OCI-LY1 (cell line): ENCODE measurements around the gene EIF2S2.

Experiments used
- H2AFZ ChIP-seq: fragments of 200-600 bp; sonication (generic), shearing (Covaris generic); 2 replicates; pipeline ENCODE4 v1.6.0; 2014; ENCODE audit warnings: antibody characterized with exemption, mild to moderate bottlenecking, low read length
- H3F3A ChIP-seq: fragments of 200-600 bp; sonication (generic), shearing (Covaris generic); 2 replicates; pipeline ENCODE4 v1.6.0; 2014; ENCODE audit warnings: mild to moderate bottlenecking, antibody characterized with exemption, low read length, moderate library complexity; ENCODE audit not compliant: insufficient read depth
- H3K27ac ChIP-seq: fragments of 200-600 bp; sonication (generic); 2 replicates; pipeline ENCODE4 v1.5.1; 2014; ENCODE audit warnings: low read length, mixed run types, mild to moderate bottlenecking, low read depth; ENCODE audit not compliant: poor library complexity, severe bottlenecking
- H3K27me3 ChIP-seq: fragments of 200-600 bp; sonication (generic); 2 replicates; pipeline ENCODE4 v1.6.0; 2014; ENCODE audit warnings: antibody characterized with exemption, mild to moderate bottlenecking, low read length, moderate library complexity; ENCODE audit not compliant: insufficient read depth
- H3K36me3 ChIP-seq: fragments of 200-600 bp; sonication (generic); 2 replicates; pipeline ENCODE4 v1.6.1; 2014; ENCODE audit warnings: mild to moderate bottlenecking, antibody characterized with exemption, low read length, moderate library complexity, mixed read lengths; ENCODE audit not compliant: insufficient read depth
- H3K4me1 ChIP-seq: fragments of 200-600 bp; sonication (generic); 2 replicates; pipeline ENCODE4 v1.5.1; 2014; ENCODE audit warnings: mild to moderate bottlenecking, low read length, moderate library complexity; ENCODE audit not compliant: insufficient read depth, severe bottlenecking
- H3K4me2 ChIP-seq: fragments of 200-600 bp; sonication (generic), shearing (Covaris generic); 2 replicates; pipeline ENCODE4 v1.6.1; 2014; ENCODE audit warnings: low read length
- H3K4me3 ChIP-seq: fragments of 200-600 bp; sonication (generic); 2 replicates; pipeline ENCODE4 v1.5.1; 2014; ENCODE audit warnings: low read length, low read depth, mild to moderate bottlenecking, mixed read lengths; ENCODE audit not compliant: poor library complexity, severe bottlenecking
- H3K79me2 ChIP-seq: fragments of 200-600 bp; shearing (Covaris generic); 2 replicates; pipeline ENCODE4 v1.6.1; 2016; ENCODE audit warnings: mixed run types, low read length, mixed read lengths; ENCODE audit not compliant: insufficient read depth
- H3K9ac ChIP-seq: fragments of 200-600 bp; sonication (generic), shearing (Covaris generic); 2 replicates; pipeline ENCODE4 v1.6.1; 2014; ENCODE audit warnings: mild to moderate bottlenecking, low read length, mixed read lengths
- H3K9me2 ChIP-seq: fragments of 200-600 bp; sonication (generic), shearing (Covaris generic); 2 replicates; pipeline ENCODE4 v1.6.1; 2014; ENCODE audit warnings: low read depth, mild to moderate bottlenecking, low read length, mixed read lengths
- H3K9me3 ChIP-seq: fragments of 200-600 bp; shearing (Covaris generic); 2 replicates; pipeline ENCODE4 v1.6.1; 2014; ENCODE audit warnings: low read length, mixed read lengths
- H4K20me1 ChIP-seq: fragments of 200-600 bp; sonication (generic), shearing (Covaris generic); 2 replicates; pipeline ENCODE4 v1.6.0; 2016; ENCODE audit warnings: mild to moderate bottlenecking, low read length; ENCODE audit not compliant: insufficient read depth
- EZH2 ChIP-seq: fragments of 200-600 bp; sonication (generic), shearing (Covaris generic); IDR thresholded peaks from 2 replicates; pipeline ENCODE4 v1.8.0; 2017; ENCODE audit warnings: borderline replicate concordance, mixed run types, mild to moderate bottlenecking, antibody characterized with exemption, low read length, moderate library complexity, mixed read lengths
- TF ChIP-seq, protein P1 (sequence below): fragments of 200-600 bp; sonication (generic), shearing (Covaris generic); IDR thresholded peaks from 2 replicates; pipeline ENCODE4 v1.5.1; 2017; ENCODE audit warnings: mild to moderate bottlenecking, antibody characterized with exemption, low read length, moderate library complexity, mixed read lengths

EIF2S2 gene

DNA sequence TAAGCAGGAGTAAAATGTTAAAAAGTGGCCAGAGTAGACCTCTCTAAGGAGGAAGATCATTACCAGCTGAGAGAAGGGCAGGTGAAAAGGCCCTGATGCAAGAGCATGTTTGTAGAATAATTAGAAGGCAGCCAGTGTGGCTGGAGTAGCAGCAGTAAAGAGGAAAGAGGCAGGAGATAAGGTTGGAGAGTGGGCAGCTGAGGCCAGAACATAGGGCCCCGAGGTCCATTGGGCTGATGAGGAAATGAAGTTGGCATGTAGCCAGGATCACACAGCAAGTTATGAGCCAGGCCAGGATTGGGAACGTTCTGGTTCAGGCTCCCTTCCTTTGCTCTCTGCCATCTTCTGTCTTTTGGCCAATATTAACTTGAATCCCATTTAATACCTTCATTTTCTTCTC is 66.7 kb downstream of the EIF2S2 start:
- no peak for TF ChIP-seq EZH2
- TF ChIP-seq, protein P1, sequence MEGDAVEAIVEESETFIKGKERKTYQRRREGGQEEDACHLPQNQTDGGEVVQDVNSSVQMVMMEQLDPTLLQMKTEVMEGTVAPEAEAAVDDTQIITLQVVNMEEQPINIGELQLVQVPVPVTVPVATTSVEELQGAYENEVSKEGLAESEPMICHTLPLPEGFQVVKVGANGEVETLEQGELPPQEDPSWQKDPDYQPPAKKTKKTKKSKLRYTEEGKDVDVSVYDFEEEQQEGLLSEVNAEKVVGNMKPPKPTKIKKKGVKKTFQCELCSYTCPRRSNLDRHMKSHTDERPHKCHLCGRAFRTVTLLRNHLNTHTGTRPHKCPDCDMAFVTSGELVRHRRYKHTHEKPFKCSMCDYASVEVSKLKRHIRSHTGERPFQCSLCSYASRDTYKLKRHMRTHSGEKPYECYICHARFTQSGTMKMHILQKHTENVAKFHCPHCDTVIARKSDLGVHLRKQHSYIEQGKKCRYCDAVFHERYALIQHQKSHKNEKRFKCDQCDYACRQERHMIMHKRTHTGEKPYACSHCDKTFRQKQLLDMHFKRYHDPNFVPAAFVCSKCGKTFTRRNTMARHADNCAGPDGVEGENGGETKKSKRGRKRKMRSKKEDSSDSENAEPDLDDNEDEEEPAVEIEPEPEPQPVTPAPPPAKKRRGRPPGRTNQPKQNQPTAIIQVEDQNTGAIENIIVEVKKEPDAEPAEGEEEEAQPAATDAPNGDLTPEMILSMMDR: no peak
- Histone ChIP-seq H3K4me3 (no peak overlapping the region), H3K9ac (no peak overlapping the region), H3K79me2 (peaks cover 36% of the 10 kb centered on the region), H3K4me2 (no peak overlapping the region), H3K9me3 (no peaks in the 10 kb centered on the region), H3K4me1 (peaks cover 9% of the 10 kb centered on the region), H3K27me3 (no peaks in the 10 kb centered on the region), H3K9me2 (no peaks in the 10 kb centered on the region), H3K36me3 (peaks cover 9% of the 10 kb centered on the region; the same call in 1 of the 2 replicates), H3F3A (no peaks in the 10 kb centered on the region), H3K27ac (no peak overlapping the region), H2AFZ (no peak overlapping the region), H4K20me1 (no peaks in the 10 kb centered on the region)

DNA sequence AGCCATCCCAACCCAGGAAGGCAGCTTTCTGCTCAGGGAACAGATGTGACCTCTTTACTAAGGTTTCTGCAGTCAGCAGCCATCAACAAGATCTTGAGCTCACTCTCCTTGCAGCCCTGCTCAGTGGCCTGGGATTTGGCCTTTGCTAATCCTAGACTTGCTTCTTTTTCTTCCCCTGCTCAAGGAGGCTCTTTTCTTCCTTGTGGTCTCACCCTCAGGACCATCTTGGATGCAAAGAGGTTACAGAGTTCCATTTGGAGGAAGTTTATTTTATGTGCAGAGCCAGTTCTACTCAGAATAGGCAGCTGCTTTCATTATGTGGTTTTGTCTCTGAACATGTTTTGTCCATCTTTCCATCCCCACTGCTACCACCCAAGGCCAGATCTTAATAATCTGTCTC is 69.0 kb downstream of the EIF2S2 start:
- no peak overlapping the region for H3K4me3 ChIP-seq
- no peaks in the 10 kb centered on the region for H3K27me3 ChIP-seq
- H3F3A ChIP-seq: no peaks in the 10 kb centered on the region
- TF ChIP-seq, protein P1: no peak
- TF ChIP-seq EZH2: no peak
- H3K27ac ChIP-seq: no peak overlapping the region
- H3K4me1 ChIP-seq: no peaks in the 10 kb centered on the region
- no peaks in the 10 kb centered on the region for H3K9me3 ChIP-seq
- H3K9ac ChIP-seq: no peak overlapping the region
- peaks cover 9% of the 10 kb centered on the region; the same call in 1 of the 2 replicates for H3K36me3 ChIP-seq
- H3K9me2 ChIP-seq: no peaks in the 10 kb centered on the region
- peaks cover 37% of the 10 kb centered on the region for H3K79me2 ChIP-seq
- no peaks in the 10 kb centered on the region for H4K20me1 ChIP-seq
- H2AFZ ChIP-seq: no peak overlapping the region
- H3K4me2 ChIP-seq: no peak overlapping the region

DNA sequence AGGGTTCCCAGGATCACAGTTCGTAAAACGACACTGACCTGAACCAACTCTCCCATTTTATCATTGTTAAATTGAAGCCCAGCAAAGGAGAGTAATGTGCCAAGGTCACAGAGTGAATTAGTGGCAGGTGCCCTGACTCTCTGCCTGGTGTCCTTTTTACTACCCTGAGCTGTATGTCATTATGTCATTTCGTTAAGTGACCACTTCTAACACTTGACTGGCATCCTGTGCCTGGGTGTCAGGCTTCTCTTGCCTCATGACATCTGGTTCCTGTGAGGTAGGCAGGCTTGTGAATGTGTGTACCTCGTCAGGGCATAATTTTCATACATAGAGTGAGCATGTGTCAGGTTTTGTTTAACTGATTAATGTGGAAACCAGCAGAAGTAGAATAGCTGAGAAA is 69.8 kb downstream of the EIF2S2 start:
- no peak overlapping the region for H3K27ac ChIP-seq
- TF ChIP-seq, protein P1: no peak
- no peak for TF ChIP-seq EZH2
- no peak overlapping the region for H2AFZ ChIP-seq
- H3F3A ChIP-seq: no peaks in the 10 kb centered on the region
- no peaks in the 10 kb centered on the region for H4K20me1 ChIP-seq
- H3K27me3 ChIP-seq: no peaks in the 10 kb centered on the region
- no peaks in the 10 kb centered on the region for H3K4me1 ChIP-seq
- H3K9ac ChIP-seq: no peak overlapping the region
- H3K4me2 ChIP-seq: no peak overlapping the region
- no peaks in the 10 kb centered on the region for H3K9me3 ChIP-seq
- no peak overlapping the region for H3K4me3 ChIP-seq
- peaks cover 37% of the 10 kb centered on the region for H3K79me2 ChIP-seq
- peaks cover 9% of the 10 kb centered on the region; the same call in 1 of the 2 replicates for H3K36me3 ChIP-seq
- no peaks in the 10 kb centered on the region for H3K9me2 ChIP-seq
